AG10803 (cell line): ENCODE results near the gene IL16.

Experiments
- DNase-seq: peaks from one replicate; pipeline ENCODE4 v3.0.0; 2010; ENCODE audit warnings: low read depth
- H3K4me3 ChIP-seq: 2 replicates; pipeline ENCODE4 v1.5.1; 2011; ENCODE audit warnings: mild to moderate bottlenecking, low read length, control low read depth
- CTCF ChIP-seq: conservative IDR thresholded peaks from 2 replicates; pipeline ENCODE4 v1.5.1; 2011; ENCODE audit warnings: mild to moderate bottlenecking, low read length, control low read depth, inconsistent platforms

IL16 gene

GRCh38 chr15:81221449-81221848 lies 24.8 kb downstream of the IL16 start:
- no peak overlapping the region for H3K4me3 ChIP-seq
- DNase-seq = peak; percentile 59
- TF ChIP-seq CTCF = no peak

- no peak overlapping the region for H3K4me3 ChIP-seq
- DNase-seq = no peak
- 0 out of 2 replicates have a peak, but pooled peaks have one; percentile 3 for TF ChIP-seq CTCF
Measured at GRCh38 chr15:81222007-81222406, 25.3 kb downstream of the IL16 start.

GRCh38 chr15:81223346-81223971 lies 26.8 kb downstream of the IL16 start:
- no peak for DNase-seq
- no peak for TF ChIP-seq CTCF
- no peak overlapping the region for H3K4me3 ChIP-seq

GRCh38 chr15:81224232-81224631 lies 27.6 kb downstream of the IL16 start:
- H3K4me3 ChIP-seq = no peak overlapping the region
- TF ChIP-seq CTCF = no peak
- DNase-seq = no peak

- peak; percentile 22 for DNase-seq
- no peak for TF ChIP-seq CTCF
- H3K4me3 ChIP-seq = no peak overlapping the region
Measured at GRCh38 chr15:81225161-81225671, 28.5 kb downstream of the IL16 start.

GRCh38 chr15:81227716-81228115 lies 31.0 kb downstream of the IL16 start:
- no peak for DNase-seq
- no peak overlapping the region for H3K4me3 ChIP-seq
- TF ChIP-seq CTCF = no peak

- TF ChIP-seq CTCF = no peak
- peak; percentile 46 for DNase-seq
- no peak overlapping the region for H3K4me3 ChIP-seq
Measured at GRCh38 chr15:81229586-81229985, 32.9 kb downstream of the IL16 start.
